SK-N-SH (cell line): ENCODE results near the gene ZNF189.

Source experiments
- EP300 ChIP-seq, 2 experiments: IDR thresholded peaks; 2 replicates each; pipeline versions ENCODE4 v1.4.0 to v1.6.1; 2012; ENCODE audit warnings: borderline replicate concordance in 1 of 2, low read depth in 1 of 2, low read length in 1 of 2
- GATA2 ChIP-seq: sonication (generic); formaldehyde crosslinking; IDR thresholded peaks from 2 replicates; pipeline ENCODE4 v1.5.0; 2020; ENCODE audit warnings: mild to moderate bottlenecking, missing genetic modification reagents
- MXI1 ChIP-seq: IDR thresholded peaks from 2 replicates; pipeline ENCODE4 v1.6.1; 2012; ENCODE audit warnings: mild to moderate bottlenecking, low read depth, low read length, improper control_type of control experiment
- YY1 ChIP-seq: IDR thresholded peaks from 2 replicates; pipeline ENCODE4 v1.4.0; 2012; ENCODE audit warnings: low read depth, mild to moderate bottlenecking
- TF ChIP-seq, protein P1 (sequence below): fragments of 200-600 bp; sonication (generic); IDR thresholded peaks from 2 replicates; pipeline ENCODE4 v1.6.1; 2017; ENCODE audit warnings: antibody characterized with exemption, mild to moderate bottlenecking, moderate library complexity

DNA sequence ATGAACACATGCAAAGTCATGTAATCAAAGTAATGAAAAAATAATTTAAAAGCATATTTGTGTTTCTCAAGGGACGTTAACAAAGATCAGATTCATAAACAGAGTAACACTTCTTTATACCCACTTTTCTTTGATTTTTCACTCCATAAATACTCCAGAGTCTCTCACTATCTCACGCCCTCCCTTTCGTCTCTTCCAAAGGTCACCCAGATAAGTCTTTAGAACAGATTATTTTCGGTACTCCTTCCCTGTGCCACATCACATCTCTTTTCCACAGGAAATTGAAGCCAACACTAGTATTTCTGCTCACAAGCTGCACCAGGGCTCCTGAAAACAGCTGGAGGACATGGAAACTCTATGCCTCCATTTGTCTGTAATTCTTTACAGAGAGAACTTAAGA is 52.3 kb downstream of the ZNF189 start:
- TF ChIP-seq, protein P1, sequence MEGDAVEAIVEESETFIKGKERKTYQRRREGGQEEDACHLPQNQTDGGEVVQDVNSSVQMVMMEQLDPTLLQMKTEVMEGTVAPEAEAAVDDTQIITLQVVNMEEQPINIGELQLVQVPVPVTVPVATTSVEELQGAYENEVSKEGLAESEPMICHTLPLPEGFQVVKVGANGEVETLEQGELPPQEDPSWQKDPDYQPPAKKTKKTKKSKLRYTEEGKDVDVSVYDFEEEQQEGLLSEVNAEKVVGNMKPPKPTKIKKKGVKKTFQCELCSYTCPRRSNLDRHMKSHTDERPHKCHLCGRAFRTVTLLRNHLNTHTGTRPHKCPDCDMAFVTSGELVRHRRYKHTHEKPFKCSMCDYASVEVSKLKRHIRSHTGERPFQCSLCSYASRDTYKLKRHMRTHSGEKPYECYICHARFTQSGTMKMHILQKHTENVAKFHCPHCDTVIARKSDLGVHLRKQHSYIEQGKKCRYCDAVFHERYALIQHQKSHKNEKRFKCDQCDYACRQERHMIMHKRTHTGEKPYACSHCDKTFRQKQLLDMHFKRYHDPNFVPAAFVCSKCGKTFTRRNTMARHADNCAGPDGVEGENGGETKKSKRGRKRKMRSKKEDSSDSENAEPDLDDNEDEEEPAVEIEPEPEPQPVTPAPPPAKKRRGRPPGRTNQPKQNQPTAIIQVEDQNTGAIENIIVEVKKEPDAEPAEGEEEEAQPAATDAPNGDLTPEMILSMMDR, result no peak
- no peak for TF ChIP-seq GATA2 (CRISPR knock-in tag)
- TF ChIP-seq EP300 (IDR thresholded peaks at IDR 0.05; ENCODE audit: borderline replicate concordance in 1 of 2, low read depth in 1 of 2, low read length in 1 of 2), result no peak
- no peak for TF ChIP-seq YY1
- no peak for TF ChIP-seq MXI1
